HG03135 (cell line): ENCODE measurements around the gene OTOG.

Experiments
- ATAC-seq: cut with Tn5 transposase; IDR thresholded peaks from one replicate; pipeline ENCODE4 v1.9.1; 2021; ENCODE audit warnings: mild to moderate bottlenecking, moderate library complexity; ENCODE audit not compliant: unreplicated experiment

OTOG gene

GRCh38 chr11:17558025-17558780, 11.1 kb downstream of the OTOG start:
- ATAC-seq: no peak

DNA sequence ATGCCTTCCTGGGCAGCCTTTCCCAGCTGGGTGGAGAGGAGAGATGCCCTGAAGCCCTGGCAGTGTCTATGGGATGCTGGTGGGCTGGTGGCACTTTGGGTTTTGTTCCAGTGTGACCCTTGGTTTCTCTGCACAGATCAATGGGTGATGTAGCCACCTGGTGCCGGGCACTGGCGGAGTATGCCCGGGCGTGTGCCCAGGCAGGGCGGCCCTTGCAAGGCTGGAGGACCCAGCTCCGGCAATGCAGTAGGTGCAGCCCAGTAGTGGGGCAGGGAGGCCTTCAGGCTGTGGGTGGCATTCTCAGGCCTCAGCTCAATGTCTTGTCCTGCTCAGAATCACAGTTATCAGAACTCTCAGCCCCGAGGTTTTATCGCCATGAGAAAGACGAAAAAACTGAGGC, 11.9 kb downstream of the OTOG start:
- ATAC-seq: no peak

- no peak for ATAC-seq
Measured at GRCh38 chr11:17559341-17560087, 12.5 kb downstream of the OTOG start.

- ATAC-seq: no peak
Measured at GRCh38 chr11:17560281-17561110, 13.4 kb downstream of the OTOG start.

GRCh38 chr11:17561111-17561415, 14.0 kb downstream of the OTOG start:
- no peak for ATAC-seq

DNA sequence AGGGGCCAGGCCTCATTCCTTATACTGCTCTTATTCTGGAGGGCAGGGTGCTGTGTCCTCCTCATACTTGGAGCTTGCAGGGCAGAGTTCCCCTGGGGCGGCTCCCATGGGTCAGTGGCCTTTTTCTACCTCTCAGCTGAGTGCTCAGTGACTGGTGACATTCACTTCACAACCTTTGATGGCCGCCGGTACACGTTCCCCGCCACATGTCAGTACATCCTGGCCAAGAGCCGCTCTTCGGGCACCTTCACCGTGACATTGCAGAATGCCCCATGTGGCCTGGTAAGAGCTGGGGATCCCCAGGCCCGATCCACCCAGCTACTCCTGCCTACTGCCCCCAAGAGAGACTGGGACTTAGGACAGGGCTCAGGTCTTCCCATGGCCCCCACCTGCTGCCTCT, 14.5 kb downstream of the OTOG start:
- no peak for ATAC-seq

GRCh38 chr11:17563231-17563646, 16.2 kb downstream of the OTOG start:
- ATAC-seq: no peak

DNA sequence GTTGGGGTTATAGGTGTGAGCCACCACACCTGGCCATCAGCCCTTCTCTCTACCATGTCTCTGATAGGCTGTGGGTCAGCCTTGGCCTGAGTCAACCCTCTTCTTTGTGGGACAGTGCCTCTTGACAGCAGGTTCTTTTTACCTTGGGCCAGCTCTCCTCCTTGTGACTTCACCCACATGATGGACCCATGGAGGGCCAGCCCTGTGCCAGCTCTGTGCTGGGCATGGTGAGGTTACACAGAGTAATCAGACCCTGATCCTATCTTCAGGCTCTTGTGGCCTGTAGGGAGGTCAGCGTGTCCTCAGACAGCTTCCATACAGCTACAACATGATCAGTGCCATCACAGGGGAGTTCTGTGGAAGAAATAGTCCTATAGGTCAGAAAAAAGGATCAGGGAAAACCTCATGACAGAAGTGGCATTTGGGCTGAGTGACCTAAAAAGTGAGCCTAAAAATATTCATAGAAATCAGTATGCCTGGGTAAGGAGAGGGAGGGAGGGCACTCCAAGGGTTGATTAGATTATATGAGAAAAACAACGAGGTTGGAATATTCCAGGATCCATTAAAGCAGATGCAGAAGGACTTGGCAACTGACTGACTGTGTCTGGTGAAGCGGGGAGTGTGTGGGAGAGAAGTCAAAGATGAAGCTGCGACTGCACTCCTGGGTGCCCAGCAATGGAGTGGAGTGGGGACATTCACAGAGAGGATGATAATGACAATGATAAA, 17.1 kb downstream of the OTOG start:
- no peak for ATAC-seq

- no peak for ATAC-seq
Measured at GRCh38 chr11:17564687-17565042, 17.6 kb downstream of the OTOG start.

GRCh38 chr11:17568944-17569343, 21.9 kb downstream of the OTOG start:
- no peak for ATAC-seq

DNA sequence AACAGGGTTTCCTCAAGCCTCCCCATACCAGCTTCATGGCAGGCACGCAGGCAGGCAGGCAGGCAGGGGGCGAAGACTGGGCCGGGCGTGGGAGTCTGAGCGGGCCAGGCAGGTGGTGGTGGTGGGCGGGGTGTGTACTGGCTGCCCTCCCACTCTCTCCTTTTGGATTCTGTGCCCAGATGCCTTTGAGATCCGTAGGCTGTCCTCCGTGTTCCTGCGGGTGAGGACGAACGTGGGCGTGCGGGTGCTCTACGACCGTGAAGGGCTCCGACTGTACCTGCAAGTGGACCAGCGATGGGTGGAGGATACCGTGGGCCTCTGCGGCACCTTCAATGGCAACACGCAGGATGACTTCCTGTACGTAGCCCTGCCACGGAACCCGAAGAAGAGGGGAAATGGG, 23.0 kb downstream of the OTOG start:
- ATAC-seq: no peak

GRCh38 chr11:17571431-17572358, 24.6 kb downstream of the OTOG start:
- no peak for ATAC-seq

- ATAC-seq: no peak
Measured at GRCh38 chr11:17572359-17572690, 25.3 kb downstream of the OTOG start.

- no peak for ATAC-seq
Measured at GRCh38 chr11:17572791-17573460, 25.9 kb downstream of the OTOG start.

DNA sequence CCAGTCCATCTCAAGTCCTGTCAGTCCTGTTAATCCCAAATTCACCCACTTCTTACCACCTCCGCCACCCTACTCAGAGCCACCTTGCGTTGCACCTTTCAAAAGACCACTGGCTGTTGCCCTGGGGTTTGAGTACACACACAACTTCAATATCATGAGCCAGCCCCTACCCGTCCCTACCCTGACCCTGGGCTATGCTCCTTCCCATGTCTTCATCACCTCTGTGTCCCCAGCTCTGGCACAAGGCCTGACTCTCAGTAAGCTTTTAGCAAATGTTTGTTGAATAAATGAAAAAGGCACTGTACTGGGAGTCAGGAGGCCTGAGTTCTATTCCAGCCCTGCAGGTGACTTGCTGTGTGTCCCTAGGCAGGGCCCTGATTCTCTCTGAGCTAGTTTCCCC, 26.5 kb downstream of the OTOG start:
- no peak for ATAC-seq

DNA sequence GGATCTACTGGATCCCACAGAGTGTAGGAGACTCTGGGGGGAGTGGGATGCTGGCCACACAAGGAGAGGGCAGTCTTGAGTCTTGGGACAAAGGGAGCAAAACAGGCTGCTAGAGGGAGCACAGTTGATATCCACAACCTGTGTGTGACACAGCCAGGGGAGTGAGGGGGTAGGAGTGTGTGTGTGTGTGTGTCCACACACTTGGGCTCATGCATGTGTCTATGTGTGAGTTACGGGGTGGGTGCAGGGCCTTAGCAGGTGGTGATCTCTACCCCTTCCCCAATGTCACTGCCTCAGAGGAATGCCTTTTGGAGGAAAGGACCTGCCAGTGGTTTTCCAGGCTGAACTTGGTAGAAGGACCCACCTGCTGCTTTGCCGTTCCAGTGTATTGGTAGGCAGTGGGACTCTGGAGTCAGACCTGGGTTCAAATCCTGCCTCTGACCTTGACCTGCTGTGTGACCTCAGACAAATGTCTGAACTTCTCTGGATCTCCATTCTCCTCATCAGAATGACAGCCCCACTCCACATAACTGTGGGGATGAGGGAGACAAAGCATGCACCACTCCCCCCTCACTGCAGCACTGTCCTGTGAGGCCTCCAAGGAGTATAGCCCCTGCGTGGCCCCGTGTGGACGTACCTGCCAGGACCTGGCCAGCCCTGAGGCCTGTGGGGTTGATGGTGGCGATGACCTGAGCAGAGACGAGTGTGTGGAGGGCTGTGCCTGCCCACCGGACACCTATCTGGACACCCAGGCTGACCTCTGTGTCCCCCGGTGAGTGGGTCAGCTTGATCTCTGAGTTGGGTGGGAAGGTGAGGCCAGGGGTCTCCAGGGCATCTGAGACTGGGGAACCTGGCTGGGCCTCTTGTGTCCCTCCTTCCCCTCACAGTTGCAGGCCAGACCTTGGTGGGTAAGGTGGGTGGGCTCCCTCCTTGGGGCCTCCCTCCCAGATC, 27.4 kb downstream of the OTOG start:
- ATAC-seq: no peak

DNA sequence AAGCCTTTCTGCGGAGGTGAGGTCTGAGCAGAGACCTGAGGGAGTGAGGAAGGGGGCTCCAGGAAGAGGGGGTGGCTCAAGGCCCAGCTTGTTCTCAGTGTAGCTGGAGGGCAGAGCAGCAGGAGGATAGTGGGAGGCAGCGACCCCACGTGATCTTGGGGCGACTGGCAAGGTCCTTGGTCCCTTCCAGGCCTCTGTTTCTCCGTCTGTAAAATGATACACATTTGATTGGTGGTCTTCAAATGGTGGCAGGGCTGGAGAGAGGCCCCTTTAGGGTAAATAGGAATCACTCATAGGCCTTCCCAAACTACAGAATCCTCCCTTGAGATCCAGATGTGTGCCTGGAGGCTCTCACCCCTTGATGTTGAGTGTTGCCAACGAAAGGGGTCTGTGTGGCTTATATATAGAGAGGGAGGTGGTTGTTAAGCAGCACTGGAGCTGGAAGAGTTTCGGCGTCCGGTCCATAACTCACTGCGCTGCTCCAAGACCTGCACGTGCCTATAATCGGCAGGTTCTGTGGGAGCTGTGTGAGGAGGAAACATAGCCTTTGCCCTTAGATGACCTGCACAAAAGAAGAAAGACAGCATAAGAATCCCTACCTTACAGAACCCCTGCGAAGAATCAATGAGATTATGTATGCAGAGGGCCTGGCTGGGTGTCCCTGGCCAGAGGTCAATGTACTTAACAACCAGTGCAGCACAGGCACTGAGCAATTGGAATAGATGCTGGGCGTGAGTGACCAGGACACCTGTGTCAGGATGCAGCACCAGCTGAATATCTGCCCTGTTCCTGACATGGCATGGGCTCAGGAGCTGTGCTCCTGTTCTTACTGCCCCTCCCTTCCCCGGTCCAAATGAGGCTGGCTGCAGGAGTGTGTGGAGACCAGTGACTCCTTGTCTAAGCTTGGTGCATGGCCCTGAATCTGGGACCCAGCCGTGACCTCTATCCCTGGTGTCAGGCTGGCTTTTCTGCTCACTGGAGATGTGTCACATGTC, 28.7 kb downstream of the OTOG start:
- no peak for ATAC-seq
